Peyer's patch (tissue), 4 donors: Measurements from ENCODE around the gene CABP4. TPM values are rescaled to one million over a fixed set of nuclear protein-coding genes. Genes with fewer than 3 reads are reported as not detected.

ENCODE experiments used
- DNase-seq, 3 donors: peaks; one replicate each; pipeline ENCODE4 v3.0.0-alpha.2; 2017 to 2019
- H3K27ac ChIP-seq, 4 donors: fragments of 200-600 bp; sonication (generic); one replicate each; pipeline ENCODE4 v1.5.1; 2016 to 2019
- H3K27me3 ChIP-seq, 2 donors: fragments of 200-600 bp; sonication (generic); one replicate each; pipeline ENCODE4 v1.5.1; 2019
- H3K36me3 ChIP-seq, 3 donors: fragments of 200-600 bp; sonication (generic); one replicate each; pipeline ENCODE4 v1.5.1; 2016 to 2019
- H3K4me1 ChIP-seq, 4 donors: fragments of 200-600 bp; sonication (generic); one replicate each; pipeline ENCODE4 v1.5.1; 2016 to 2019
- H3K4me3 ChIP-seq, 4 donors: fragments of 200-600 bp; sonication (generic); 1 replicate in 3 of 4; 2 replicates in 1 of 4; pipeline ENCODE4 v1.5.1; 2016 to 2019; ENCODE audit warnings: mild to moderate bottlenecking in 1 of 4
- H3K9me3 ChIP-seq, 4 donors: fragments of 200-600 bp; sonication (generic); one replicate each; pipeline ENCODE4 v1.5.1; 2016 to 2019; ENCODE audit warnings: mild to moderate bottlenecking in 1 of 4
- CTCF ChIP-seq, 6 experiments: fragments of 450-650 bp in 4 of 6; fragments of 200-600 bp in 2 of 6; sonication (generic) in 1 of 6; IDR thresholded peaks; one replicate each; pipeline ENCODE4 v1.5.1; 2017 to 2019; ENCODE audit warnings: antibody characterized with exemption in 6 of 6, mild to moderate bottlenecking in 3 of 6, moderate library complexity in 1 of 6
- POLR2A ChIP-seq, 2 donors: fragments of 450-650 bp; IDR thresholded peaks; one replicate each; pipeline ENCODE4 v1.5.1; 2017; ENCODE audit warnings: antibody characterized with exemption in 2 of 2, mild to moderate bottlenecking in 2 of 2, moderate library complexity in 2 of 2
- total RNA-seq, 4 donors: library from RNA; depleted of rRNA; stranded (reverse); fragments of >200 nt; gene quantifications; one replicate each; pipeline ENCODE4 v1.1.0, GENCODE V29; 2016

The CABP4 gene
- total RNA-seq, 4 donors from 2014 or later = 0.85 to 3.3 (median 0.94) TPM; not detected in 1

- TF ChIP-seq POLR2A (IDR thresholded peaks at IDR 0.05) (no peak), CTCF (IDR thresholded peaks at IDR 0.05) (no peak)
- Histone ChIP-seq H3K9me3 (no peaks in the 10 kb centered on the region), H3K4me3 (no peak overlapping the region), H3K27me3 (no peaks in the 10 kb centered on the region), H3K4me1 (no peaks in the 10 kb centered on the region), H3K36me3 (peaks cover 0 to 86% (median 0%) of the 10 kb centered on the region in 3 donors), H3K27ac (no peak overlapping the region)
- DNase-seq = no peak
These were observed 42.6 kb downstream of the CABP4 start for GRCh38 chr11:67497656-67498291.

- Histone ChIP-seq H3K27ac (no peak overlapping the region), H3K27me3 (no peaks in the 10 kb centered on the region), H3K36me3 (peaks cover 0 to 79% (median 0%) of the 10 kb centered on the region in 3 donors), H3K4me3 (no peak overlapping the region), H3K9me3 (no peaks in the 10 kb centered on the region), H3K4me1 (peaks cover 0 to 5% (median 3%) of the 10 kb centered on the region in 4 donors)
- DNase-seq = no peak
- TF ChIP-seq POLR2A (IDR thresholded peaks at IDR 0.05) (no peak), CTCF (IDR thresholded peaks at IDR 0.05) (no peak)
These were observed 43.4 kb downstream of the CABP4 start for GRCh38 chr11:67498544-67498972.

GRCh38 chr11:67499808-67500483 is 44.8 kb downstream of the CABP4 start:
- H3K36me3 ChIP-seq = peaks cover 0 to 67% (median 0%) of the 10 kb centered on the region in 3 donors
- no peak for DNase-seq
- no peak for TF ChIP-seq CTCF (IDR thresholded peaks at IDR 0.05)
- no peak for TF ChIP-seq POLR2A (IDR thresholded peaks at IDR 0.05)

GRCh38 chr11:67500484-67500821 is 45.3 kb downstream of the CABP4 start:
- Histone ChIP-seq H3K27me3 (no peaks in the 10 kb centered on the region), H3K4me3 (no peak overlapping the region), H3K9me3 (no peaks in the 10 kb centered on the region), H3K36me3 (peaks cover 0 to 62% (median 0%) of the 10 kb centered on the region in 3 donors), H3K27ac (no peak overlapping the region), H3K4me1 (peaks cover 0 to 14% (median 10%) of the 10 kb centered on the region in 4 donors)
- TF ChIP-seq POLR2A (IDR thresholded peaks at IDR 0.05) = no peak
- TF ChIP-seq CTCF (IDR thresholded peaks at IDR 0.05) = no peak
- no peak for DNase-seq

More at GRCh38 chr11:67499808-67500483, 44.8 kb downstream of the CABP4 start:
- H3K27ac ChIP-seq = no peak overlapping the region
- no peak overlapping the region for H3K4me3 ChIP-seq
- no peaks in the 10 kb centered on the region for H3K9me3 ChIP-seq
- H3K27me3 ChIP-seq = no peaks in the 10 kb centered on the region
- peaks cover 0 to 10% (median 8%) of the 10 kb centered on the region in 4 donors for H3K4me1 ChIP-seq

GRCh38 chr11:67500831-67501715 is 45.9 kb downstream of the CABP4 start:
- no peak overlapping the region for H3K4me3 ChIP-seq
- peaks cover 0 to 55% (median 0%) of the 10 kb centered on the region in 3 donors for H3K36me3 ChIP-seq
- no peak overlapping the region for H3K27ac ChIP-seq
- peak in 1 of 3 donors; percentile 44 for DNase-seq
- TF ChIP-seq POLR2A (IDR thresholded peaks at IDR 0.05) (no peak), CTCF (IDR thresholded peaks at IDR 0.05) (no peak)
- H3K9me3 ChIP-seq = no peaks in the 10 kb centered on the region
- H3K4me1 ChIP-seq = peaks cover 0 to 19% (median 16%) of the 10 kb centered on the region in 4 donors
- H3K27me3 ChIP-seq = no peaks in the 10 kb centered on the region
